Neural cell (in vitro differentiated cells): Measurements from ENCODE around the gene VAV3.

ENCODE experiments used
- EP300 ChIP-seq: fragments of 450-650 bp; conservative IDR thresholded peaks from 2 replicates; pipeline ENCODE4 v1.6.1; 2014; ENCODE audit warnings: antibody characterized with exemption, mild to moderate bottlenecking, moderate library complexity; ENCODE audit not compliant: poor library complexity, severe bottlenecking
- EZH2 ChIP-seq: fragments of 200-600, 300-800 bp; shearing (Covaris generic), sonication (generic); IDR thresholded peaks from 2 replicates; pipeline ENCODE4 v1.6.1; 2014; ENCODE audit warnings: antibody characterized with exemption, low read length, borderline replicate concordance, mild to moderate bottlenecking; ENCODE audit not compliant: insufficient read depth, poor library complexity, severe bottlenecking
- POLR2AphosphoS5 ChIP-seq: IDR thresholded peaks from 2 replicates; pipeline ENCODE4 v1.6.1; 2012
- RAD21 ChIP-seq: fragments of 450-650 bp; conservative IDR thresholded peaks from 2 replicates; pipeline ENCODE4 v1.6.1; 2014; ENCODE audit warnings: antibody characterized with exemption, mild to moderate bottlenecking, moderate library complexity
- REST ChIP-seq: IDR thresholded peaks from 2 replicates; pipeline ENCODE4 v1.6.1; 2012; ENCODE audit warnings: borderline replicate concordance
- SMC3 ChIP-seq: fragments of 450-650 bp; conservative IDR thresholded peaks from 2 replicates; pipeline ENCODE4 v1.6.1; 2014; ENCODE audit warnings: antibody characterized with exemption, mild to moderate bottlenecking, moderate library complexity; ENCODE audit not compliant: poor library complexity
- TAF1 ChIP-seq: IDR thresholded peaks from 2 replicates; pipeline ENCODE4 v1.6.1; 2012; ENCODE audit warnings: low read depth
- TF ChIP-seq, protein P1 (sequence below): fragments of 450-650 bp; IDR thresholded peaks from 2 replicates; pipeline ENCODE4 v1.5.1; 2014; ENCODE audit warnings: antibody characterized with exemption, mild to moderate bottlenecking, moderate library complexity; ENCODE audit not compliant: poor library complexity, severe bottlenecking

GRCh38 chr1:107545056-107545577 lies 419.9 kb downstream of the VAV3 start:
- TF ChIP-seq, protein P1, sequence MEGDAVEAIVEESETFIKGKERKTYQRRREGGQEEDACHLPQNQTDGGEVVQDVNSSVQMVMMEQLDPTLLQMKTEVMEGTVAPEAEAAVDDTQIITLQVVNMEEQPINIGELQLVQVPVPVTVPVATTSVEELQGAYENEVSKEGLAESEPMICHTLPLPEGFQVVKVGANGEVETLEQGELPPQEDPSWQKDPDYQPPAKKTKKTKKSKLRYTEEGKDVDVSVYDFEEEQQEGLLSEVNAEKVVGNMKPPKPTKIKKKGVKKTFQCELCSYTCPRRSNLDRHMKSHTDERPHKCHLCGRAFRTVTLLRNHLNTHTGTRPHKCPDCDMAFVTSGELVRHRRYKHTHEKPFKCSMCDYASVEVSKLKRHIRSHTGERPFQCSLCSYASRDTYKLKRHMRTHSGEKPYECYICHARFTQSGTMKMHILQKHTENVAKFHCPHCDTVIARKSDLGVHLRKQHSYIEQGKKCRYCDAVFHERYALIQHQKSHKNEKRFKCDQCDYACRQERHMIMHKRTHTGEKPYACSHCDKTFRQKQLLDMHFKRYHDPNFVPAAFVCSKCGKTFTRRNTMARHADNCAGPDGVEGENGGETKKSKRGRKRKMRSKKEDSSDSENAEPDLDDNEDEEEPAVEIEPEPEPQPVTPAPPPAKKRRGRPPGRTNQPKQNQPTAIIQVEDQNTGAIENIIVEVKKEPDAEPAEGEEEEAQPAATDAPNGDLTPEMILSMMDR, result no peak
- TF ChIP-seq EP300, result no peak
- TF ChIP-seq POLR2AphosphoS5, result no peak
- TF ChIP-seq EZH2, result no peak
- TF ChIP-seq TAF1, result no peak
- no peak for TF ChIP-seq REST
- TF ChIP-seq RAD21, result no peak
- no peak for TF ChIP-seq SMC3
